ENCODE results near the gene CTNND2. TPM values are rescaled to one million over a fixed set of nuclear protein-coding genes. Genes with fewer than 3 reads are reported as not detected.

The CTNND2 gene
- total RNA-seq, 1 donor from 2014 or later = 0.29 TPM

DNA sequence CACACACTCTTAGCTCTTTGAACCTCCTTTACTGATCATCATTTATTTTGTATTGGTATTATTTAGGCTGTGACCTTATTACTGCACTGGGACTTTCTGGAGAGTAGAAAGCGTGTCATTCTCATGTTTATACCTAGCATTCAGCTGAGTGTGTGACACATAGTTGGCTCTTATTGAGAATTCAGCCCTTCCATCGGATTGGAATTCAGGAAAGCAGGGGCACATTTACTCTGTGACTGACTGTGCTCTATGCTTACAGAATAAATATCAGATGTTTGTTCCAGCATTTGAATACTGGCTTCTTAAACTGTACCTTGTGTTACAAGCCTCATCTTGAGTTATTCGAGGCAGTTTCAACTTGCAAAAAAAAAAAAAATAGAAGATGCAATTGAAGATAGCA, 782.4 kb downstream of the CTNND2 start:
- Histone ChIP-seq H3K36me3 (ENCODE audit: control insufficient read depth, insufficient read depth, low read length) (no peaks in the 10 kb centered on the region), H3K4me3 (ENCODE audit: low read depth, low read length) (no peak overlapping the region), H3K27me3 (ENCODE audit: control insufficient read depth, insufficient read depth, low read length) (no peaks in the 10 kb centered on the region)
- DNase-seq (ENCODE audit: low read depth) = no peak
- TF ChIP-seq, protein P1, sequence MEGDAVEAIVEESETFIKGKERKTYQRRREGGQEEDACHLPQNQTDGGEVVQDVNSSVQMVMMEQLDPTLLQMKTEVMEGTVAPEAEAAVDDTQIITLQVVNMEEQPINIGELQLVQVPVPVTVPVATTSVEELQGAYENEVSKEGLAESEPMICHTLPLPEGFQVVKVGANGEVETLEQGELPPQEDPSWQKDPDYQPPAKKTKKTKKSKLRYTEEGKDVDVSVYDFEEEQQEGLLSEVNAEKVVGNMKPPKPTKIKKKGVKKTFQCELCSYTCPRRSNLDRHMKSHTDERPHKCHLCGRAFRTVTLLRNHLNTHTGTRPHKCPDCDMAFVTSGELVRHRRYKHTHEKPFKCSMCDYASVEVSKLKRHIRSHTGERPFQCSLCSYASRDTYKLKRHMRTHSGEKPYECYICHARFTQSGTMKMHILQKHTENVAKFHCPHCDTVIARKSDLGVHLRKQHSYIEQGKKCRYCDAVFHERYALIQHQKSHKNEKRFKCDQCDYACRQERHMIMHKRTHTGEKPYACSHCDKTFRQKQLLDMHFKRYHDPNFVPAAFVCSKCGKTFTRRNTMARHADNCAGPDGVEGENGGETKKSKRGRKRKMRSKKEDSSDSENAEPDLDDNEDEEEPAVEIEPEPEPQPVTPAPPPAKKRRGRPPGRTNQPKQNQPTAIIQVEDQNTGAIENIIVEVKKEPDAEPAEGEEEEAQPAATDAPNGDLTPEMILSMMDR (IDR thresholded peaks at IDR 0.05; ENCODE audit: insufficient read depth, low read length, poor library complexity, severe bottlenecking) = no peak

DNA sequence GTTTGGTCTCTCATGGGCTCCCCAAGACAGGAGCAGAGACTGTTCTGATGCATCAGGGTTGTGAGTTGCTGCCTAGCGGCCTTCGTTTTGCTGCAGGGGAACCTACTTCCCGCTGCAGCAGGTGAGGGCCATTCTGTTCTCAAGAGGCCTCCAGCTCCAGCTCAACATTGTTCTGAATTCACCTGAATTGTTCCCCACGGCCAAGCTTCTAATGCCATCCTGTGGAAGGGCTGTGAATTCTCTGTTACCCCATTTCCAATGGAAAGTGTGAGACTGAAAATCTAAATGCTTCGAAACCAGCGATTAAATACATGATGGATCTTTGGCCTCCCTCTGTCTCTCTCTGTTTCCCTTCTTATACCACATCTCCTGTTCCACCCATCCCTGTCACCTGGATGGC, 794.1 kb downstream of the CTNND2 start:
- Histone ChIP-seq H3K4me3 (ENCODE audit: low read depth, low read length) (no peak overlapping the region), H3K36me3 (ENCODE audit: control insufficient read depth, insufficient read depth, low read length) (no peaks in the 10 kb centered on the region), H3K27me3 (ENCODE audit: control insufficient read depth, insufficient read depth, low read length) (no peaks in the 10 kb centered on the region)
- TF ChIP-seq, protein P1 (IDR thresholded peaks at IDR 0.05; ENCODE audit: insufficient read depth, low read length, poor library complexity, severe bottlenecking) = peak; percentile 24
- no peak for DNase-seq (ENCODE audit: low read depth)

DNA sequence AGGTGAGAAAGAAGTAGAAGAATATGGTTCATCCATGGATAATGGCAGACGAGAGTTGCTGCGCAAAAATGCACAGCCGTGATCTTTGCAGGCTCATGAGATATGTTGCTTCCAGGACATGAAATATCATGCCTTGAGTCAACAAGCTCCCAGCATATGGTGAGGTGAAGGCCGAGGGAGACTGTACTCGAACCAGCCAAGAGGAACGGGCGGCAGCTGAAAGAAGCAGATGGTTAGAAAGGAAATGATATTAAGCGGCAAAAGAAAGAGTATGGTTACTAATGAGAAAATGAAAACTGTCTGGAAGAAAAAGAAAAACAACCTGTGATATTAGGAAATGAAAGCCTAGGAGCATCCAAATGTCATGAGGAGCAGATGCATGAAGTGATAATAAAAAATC, 798.5 kb downstream of the CTNND2 start:
- no peaks in the 10 kb centered on the region for H3K36me3 ChIP-seq (ENCODE audit: control insufficient read depth, insufficient read depth, low read length)

DNA sequence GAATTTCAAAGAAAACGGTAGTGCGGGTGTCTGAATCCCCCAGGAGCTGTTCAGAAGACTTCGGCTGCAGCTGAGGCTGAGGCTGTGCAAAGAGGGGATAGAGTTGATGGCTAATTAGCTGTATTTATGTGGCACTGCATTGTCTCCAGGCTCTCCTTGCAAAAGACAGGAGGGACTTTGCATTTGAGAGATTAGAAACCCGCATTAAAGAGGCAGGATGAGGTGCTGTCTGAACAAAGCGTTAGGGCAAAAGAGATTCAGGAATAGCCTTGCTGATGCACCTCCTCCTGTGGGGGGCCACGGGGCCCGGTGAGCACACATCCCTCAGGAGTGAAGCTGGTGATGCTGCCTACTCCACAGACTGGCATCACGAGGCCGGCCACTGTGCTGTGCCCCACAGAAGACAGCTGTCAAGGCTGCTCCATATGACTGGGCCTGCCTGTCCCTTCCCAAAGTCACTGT, 799.6 kb downstream of the CTNND2 start:
- Histone ChIP-seq H3K36me3 (ENCODE audit: control insufficient read depth, insufficient read depth, low read length) (no peaks in the 10 kb centered on the region), H3K4me3 (ENCODE audit: low read depth, low read length) (no peak overlapping the region), H3K27me3 (ENCODE audit: control insufficient read depth, insufficient read depth, low read length) (peaks cover 2% of the 10 kb centered on the region)
- no peak for DNase-seq (ENCODE audit: low read depth)
- TF ChIP-seq, protein P1 (IDR thresholded peaks at IDR 0.05; ENCODE audit: insufficient read depth, low read length, poor library complexity, severe bottlenecking) = no peak

More for the DNA sequence above, 798.5 kb downstream of the CTNND2 start:
- TF ChIP-seq, protein P1 (IDR thresholded peaks at IDR 0.05; ENCODE audit: insufficient read depth, low read length, poor library complexity, severe bottlenecking) = no peak
- no peak overlapping the region for H3K4me3 ChIP-seq (ENCODE audit: low read depth, low read length)
- peaks cover 2% of the 10 kb centered on the region for H3K27me3 ChIP-seq (ENCODE audit: control insufficient read depth, insufficient read depth, low read length)
- DNase-seq (ENCODE audit: low read depth) = no peak

DNA sequence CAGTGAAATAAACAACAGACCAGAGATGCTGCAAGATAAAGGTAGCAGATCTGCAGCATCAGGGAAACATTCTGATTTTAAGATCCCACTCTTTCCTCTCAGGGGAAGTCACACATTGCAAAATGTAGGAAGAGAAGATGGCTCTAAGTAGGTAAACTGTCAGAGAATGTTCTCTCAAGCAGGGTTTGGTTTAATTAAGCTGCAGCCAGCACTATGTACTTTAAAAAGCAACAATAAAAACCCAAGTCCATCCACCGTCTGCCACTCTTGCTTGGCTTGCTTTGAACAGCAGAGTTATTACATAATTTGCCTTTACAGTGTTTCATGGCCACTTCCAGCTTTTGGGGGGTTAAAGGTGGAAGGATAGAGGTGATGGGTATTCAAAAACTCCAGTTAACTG, 800.0 kb downstream of the CTNND2 start:
- Histone ChIP-seq H3K4me3 (ENCODE audit: low read depth, low read length) (no peak overlapping the region), H3K27me3 (ENCODE audit: control insufficient read depth, insufficient read depth, low read length) (peaks cover 2% of the 10 kb centered on the region), H3K36me3 (ENCODE audit: control insufficient read depth, insufficient read depth, low read length) (no peaks in the 10 kb centered on the region)
- no peak for DNase-seq (ENCODE audit: low read depth)
- TF ChIP-seq, protein P1 (IDR thresholded peaks at IDR 0.05; ENCODE audit: insufficient read depth, low read length, poor library complexity, severe bottlenecking) = no peak

DNA sequence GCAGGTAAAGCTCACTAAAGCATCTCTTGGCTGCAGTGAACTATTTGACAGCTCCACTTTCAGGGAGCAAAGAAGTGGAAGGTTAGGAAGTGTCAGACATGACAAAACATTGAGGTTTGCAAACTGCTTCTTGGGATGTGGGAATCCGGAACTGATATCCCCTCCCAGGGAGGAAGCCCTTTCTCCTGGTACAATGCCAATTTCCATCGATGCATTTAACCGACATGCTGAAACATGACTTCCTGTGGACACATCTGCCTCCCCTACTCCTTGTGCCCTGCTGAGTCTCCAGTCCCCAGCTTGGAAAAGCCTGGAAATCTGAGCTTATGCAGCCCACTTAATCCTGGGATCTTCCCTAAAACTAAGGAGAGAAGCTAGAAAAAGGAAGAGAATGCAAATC, 820.1 kb downstream of the CTNND2 start:
- H3K36me3 ChIP-seq (ENCODE audit: control insufficient read depth, insufficient read depth, low read length) = no peaks in the 10 kb centered on the region
- no peaks in the 10 kb centered on the region for H3K27me3 ChIP-seq (ENCODE audit: control insufficient read depth, insufficient read depth, low read length)
- no peak overlapping the region for H3K4me3 ChIP-seq (ENCODE audit: low read depth, low read length)
- TF ChIP-seq, protein P1 (IDR thresholded peaks at IDR 0.05; ENCODE audit: insufficient read depth, low read length, poor library complexity, severe bottlenecking) = no peak
- DNase-seq (ENCODE audit: low read depth) = no peak
